Frontal cortex (tissue), 4 donors: ENCODE results near the gene ARPIN. TPM values are rescaled to one million over a fixed set of nuclear protein-coding genes. Genes with fewer than 3 reads are reported as not detected.

Source experiments
- DNase-seq, 2 donors: peaks; one replicate each; pipeline ENCODE4 v3.0.0; 2012; ENCODE audit warnings: low spot score in 2 of 2
- FAIRE-seq: peaks from 2 replicates; lab custom pipeline; 2012; peaks lifted over from hg19 to GRCh38; lab: Jason Lieb, UNC
- small RNA-seq: library from RNA; depleted of rRNA; stranded (forward); fragments of <200 nt; gene quantifications from one replicate; pipeline ENCODE3, GENCODE V24; 2014
- total RNA-seq: library from RNA; depleted of rRNA; stranded (reverse); fragments of >200 nt; gene quantifications from one replicate; pipeline ENCODE4 v1.2.3, GENCODE V29; 2014
- donor health status: control.
- donor health status: control.
- donor health status: control.

ARPIN gene
- total RNA-seq, 1 donor from 2014 or later = 13.5 TPM

- FAIRE-seq (no peak), DNase-seq (no peak)
Observed at GRCh38 chr15:89852342-89852995, 60.3 kb downstream of the ARPIN start.

- DNase-seq (no peak), FAIRE-seq (no peak)
Observed at GRCh38 chr15:89851673-89852341, 60.9 kb downstream of the ARPIN start.

GRCh38 chr15:89848970-89849292 lies 63.8 kb downstream of the ARPIN start:
- no peak for FAIRE-seq

GRCh38 chr15:89847101-89847500 lies 65.7 kb downstream of the ARPIN start:
- no peak for FAIRE-seq
- no peak for DNase-seq

More at GRCh38 chr15:89848970-89849292, 63.8 kb downstream of the ARPIN start:
- DNase-seq = no peak

GRCh38 chr15:89845305-89845893 lies 67.4 kb downstream of the ARPIN start:
- DNase-seq (no peak), FAIRE-seq (no peak)

Small RNAs within 50 kb of the gene (small RNA-seq; reads per million reads assigned to genes)
- gene MIR5009 (not detected), gene MIR5094 (not detected), gene RNU6-1111P (not detected), gene RNU7-111P (not detected)

Other genes starting within 250 kb of the ARPIN start
- gene PLIN1, start 233.6 kb downstream of the ARPIN start, total RNA-seq = under 0.01 TPM
- gene PEX11A, start 222.2 kb downstream of the ARPIN start, total RNA-seq = 12.6 TPM
- 0.41 TPM for gene WDR93, start 222.1 kb downstream of the ARPIN start, total RNA-seq
- gene MESP1, start 161.7 kb downstream of the ARPIN start, total RNA-seq = 2.0 TPM
- gene MESP2, start 136.6 kb downstream of the ARPIN start, total RNA-seq = not detected
- 0.82 TPM for gene ANPEP, start 98.1 kb downstream of the ARPIN start, total RNA-seq
- gene AP3S2, start 19.0 kb downstream of the ARPIN start, total RNA-seq = 40.8 TPM
- 6.5 TPM for gene ZNF710, start 88.4 kb upstream of the ARPIN start, total RNA-seq
- gene IDH2, start 189.5 kb upstream of the ARPIN start, total RNA-seq = 77.9 TPM